Kidney epithelial cell (primary cell): ENCODE results near the gene STIMATE. TPM values are rescaled to one million over a fixed set of nuclear protein-coding genes. Genes with fewer than 3 reads are reported as not detected.
A peak's percentile ranks its signal among the peaks of the same experiment; 100 is the strongest.

Source experiments
- DNase-seq: peaks from one replicate; pipeline ENCODE4 v3.0.0-alpha.2; 2010; ENCODE audit warnings: low read depth
- H3K27me3 ChIP-seq: 2 replicates; pipeline ENCODE4 v1.6.0; 2011; ENCODE audit warnings: low read length; ENCODE audit not compliant: control insufficient read depth, insufficient read depth
- H3K36me3 ChIP-seq: 2 replicates; pipeline ENCODE4 v1.5.1; 2011; ENCODE audit warnings: low read length; ENCODE audit not compliant: control insufficient read depth, insufficient read depth
- H3K4me3 ChIP-seq: 2 replicates; pipeline ENCODE4 v1.5.1; 2011; ENCODE audit warnings: low read depth, mild to moderate bottlenecking, control low read depth, low read length
- total RNA-seq: library from RNA; depleted of rRNA; stranded (reverse); fragments of >200 nt; gene quantifications from 2 replicates; pipeline ENCODE4 v1.2.3, GENCODE V29; 2015
- TF ChIP-seq, protein P1 (sequence below): IDR thresholded peaks from 2 replicates; pipeline ENCODE4 v1.5.1; 2011; ENCODE audit warnings: mild to moderate bottlenecking, moderate library complexity, low read length, control low read depth, inconsistent platforms; ENCODE audit not compliant: insufficient read depth, poor library complexity, severe bottlenecking

Gene STIMATE
- total RNA-seq, 1 donor from 2014 or later, result 15.2 TPM

DNA sequence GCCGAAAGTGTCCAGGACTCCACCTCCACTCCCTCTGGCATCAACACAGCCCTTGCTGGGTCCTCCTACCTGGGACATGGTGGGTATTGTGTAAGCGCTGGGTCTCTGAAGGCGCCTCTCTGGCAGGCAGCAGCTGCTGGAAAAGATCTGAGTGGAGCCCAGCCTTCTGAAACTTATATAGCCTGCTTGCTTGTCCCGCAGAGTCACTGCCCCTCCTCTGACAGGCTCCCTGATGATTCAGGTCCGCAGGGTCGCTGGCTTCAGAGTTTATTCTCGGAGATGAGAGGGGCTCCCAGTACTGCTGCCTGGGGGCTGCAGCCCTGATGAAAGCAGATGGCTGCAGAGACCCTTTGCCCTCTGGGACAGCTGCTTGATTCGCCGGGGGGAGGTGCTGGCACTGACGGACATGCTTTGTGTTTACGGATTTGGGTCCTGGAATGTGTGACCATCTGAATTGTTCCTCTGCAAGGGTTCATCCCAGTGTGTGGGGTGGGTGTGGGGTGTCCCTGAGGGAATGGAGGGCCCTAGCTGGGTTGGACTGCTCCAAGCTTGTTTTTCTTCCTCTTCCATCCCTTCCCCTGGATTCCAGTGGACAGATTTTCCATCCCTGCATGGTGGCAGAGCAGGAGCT, 62.4 kb downstream of the STIMATE start, which contains the start of gene MUSTN1:
TSS of gene MUSTN1 (minus strand) at position 149 of the 631 bp plus-strand sequence. CDS start at position 78, 71 bp downstream.
- H3K27me3 ChIP-seq, result no peaks in the 10 kb centered on the region
- TF ChIP-seq, protein P1, sequence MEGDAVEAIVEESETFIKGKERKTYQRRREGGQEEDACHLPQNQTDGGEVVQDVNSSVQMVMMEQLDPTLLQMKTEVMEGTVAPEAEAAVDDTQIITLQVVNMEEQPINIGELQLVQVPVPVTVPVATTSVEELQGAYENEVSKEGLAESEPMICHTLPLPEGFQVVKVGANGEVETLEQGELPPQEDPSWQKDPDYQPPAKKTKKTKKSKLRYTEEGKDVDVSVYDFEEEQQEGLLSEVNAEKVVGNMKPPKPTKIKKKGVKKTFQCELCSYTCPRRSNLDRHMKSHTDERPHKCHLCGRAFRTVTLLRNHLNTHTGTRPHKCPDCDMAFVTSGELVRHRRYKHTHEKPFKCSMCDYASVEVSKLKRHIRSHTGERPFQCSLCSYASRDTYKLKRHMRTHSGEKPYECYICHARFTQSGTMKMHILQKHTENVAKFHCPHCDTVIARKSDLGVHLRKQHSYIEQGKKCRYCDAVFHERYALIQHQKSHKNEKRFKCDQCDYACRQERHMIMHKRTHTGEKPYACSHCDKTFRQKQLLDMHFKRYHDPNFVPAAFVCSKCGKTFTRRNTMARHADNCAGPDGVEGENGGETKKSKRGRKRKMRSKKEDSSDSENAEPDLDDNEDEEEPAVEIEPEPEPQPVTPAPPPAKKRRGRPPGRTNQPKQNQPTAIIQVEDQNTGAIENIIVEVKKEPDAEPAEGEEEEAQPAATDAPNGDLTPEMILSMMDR, result no peak
- no peaks in the 10 kb centered on the region for H3K36me3 ChIP-seq
- no peak for DNase-seq
- H3K4me3 ChIP-seq, result no peak within 1 kb of the TSS

DNA sequence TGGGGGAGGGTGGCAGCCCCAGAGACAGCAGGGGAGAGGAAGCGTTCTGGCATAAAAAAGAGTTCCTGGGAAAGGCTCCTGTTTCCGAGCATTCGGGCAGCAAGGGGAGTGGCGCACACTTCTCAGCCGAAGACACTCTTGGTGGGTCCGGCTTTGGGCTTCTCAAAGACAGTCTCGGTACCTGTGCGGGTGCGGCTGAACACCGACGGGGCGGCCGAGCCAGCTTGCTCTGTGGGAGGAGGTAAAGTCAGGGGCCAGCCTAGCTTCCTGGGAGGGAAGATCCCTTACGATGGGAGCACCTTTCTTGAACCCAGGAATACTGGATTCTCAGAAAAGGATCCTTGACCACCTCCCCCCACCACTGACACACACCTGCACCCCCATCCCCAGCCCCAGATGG, 64.1 kb downstream of the STIMATE start:
- H3K27me3 ChIP-seq, result no peaks in the 10 kb centered on the region
- no peak overlapping the region for H3K4me3 ChIP-seq
- TF ChIP-seq, protein P1, result no peak
- no peaks in the 10 kb centered on the region for H3K36me3 ChIP-seq
- DNase-seq, result no peak

DNA sequence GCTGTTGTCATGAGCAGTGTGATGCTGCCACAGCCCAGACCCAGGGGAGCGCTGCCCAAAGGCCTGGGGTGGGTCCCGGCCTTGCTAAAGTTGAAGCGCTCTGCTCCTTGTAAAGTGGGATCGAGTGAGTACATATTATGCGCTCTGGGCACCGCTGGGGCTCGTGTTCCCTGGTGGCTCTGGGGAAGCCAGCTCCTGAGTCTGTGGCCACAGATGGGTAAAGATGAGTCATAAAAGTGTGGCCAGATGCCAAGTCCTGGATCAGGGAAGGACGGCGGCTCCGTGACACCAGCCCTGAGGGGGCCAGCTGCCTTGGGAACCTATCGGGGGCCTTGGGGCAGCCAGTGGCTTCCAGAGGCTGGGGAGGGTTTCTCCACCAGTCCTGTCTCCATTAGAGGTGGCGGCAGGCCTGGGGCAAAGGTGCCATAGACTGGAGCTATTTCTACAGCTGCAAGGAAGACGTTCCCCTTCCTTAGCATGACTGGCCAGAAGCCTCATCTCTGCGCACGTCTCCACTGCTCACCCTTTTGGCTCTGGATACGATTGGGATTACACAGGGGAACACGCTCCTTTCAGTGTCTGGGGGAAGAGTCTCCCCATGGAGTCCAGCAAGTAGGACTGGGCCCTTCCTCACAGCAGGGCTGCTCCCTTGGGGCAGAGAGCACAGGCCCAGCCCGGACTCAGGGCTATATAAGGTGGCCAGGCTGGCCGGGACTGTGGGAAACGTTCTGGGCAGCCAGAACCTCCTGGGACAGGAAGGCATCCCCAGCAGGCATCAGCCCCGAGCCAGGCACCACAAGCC, 65.6 kb downstream of the STIMATE start:
- TF ChIP-seq, protein P1, result no peak
- peak; percentile 41 for DNase-seq
- Histone ChIP-seq H3K4me3 (no peak overlapping the region), H3K36me3 (no peaks in the 10 kb centered on the region), H3K27me3 (no peaks in the 10 kb centered on the region)

DNA sequence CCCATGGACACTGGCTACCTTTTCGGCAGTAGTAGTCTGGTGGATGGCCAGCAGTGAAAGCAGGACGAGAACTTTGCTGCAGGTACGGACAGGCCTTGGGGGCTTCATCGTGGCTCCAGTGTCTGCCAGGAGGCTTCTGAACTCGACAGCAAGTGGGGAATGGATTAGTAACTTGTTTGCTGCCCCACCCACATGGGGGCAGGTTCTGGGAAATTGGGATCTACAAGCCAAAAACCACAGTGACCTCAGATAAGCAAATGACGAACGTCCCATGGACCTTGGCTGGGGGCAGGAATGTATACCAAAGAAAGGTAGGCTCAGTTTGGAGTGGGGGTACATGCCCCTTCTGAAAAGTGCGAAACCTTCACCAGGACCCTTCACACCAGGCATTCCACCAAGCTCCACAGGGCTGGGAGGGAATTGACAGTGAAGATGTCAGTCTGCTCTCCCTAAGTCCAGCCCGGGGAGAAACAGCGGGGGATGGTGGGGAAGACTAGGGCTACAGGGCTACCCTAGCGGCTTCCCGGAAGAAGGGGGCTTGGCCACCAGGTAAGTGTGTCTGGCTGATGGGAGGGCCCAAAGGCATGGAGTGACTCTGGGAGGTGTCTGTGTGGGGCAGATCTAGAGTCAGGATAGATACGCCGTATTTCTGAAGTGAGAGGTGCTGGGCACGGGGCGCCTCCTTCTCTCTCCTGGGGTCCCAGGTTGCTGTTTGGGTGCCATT, 66.7 kb downstream of the STIMATE start, which contains the start of gene ITIH4:
TSS of gene ITIH4 (minus strand) at position 138 of the 724 bp plus-strand sequence. CDS start at position 108, 30 bp downstream.
- no peak for DNase-seq
- H3K4me3 ChIP-seq, result no peak within 1 kb of the TSS
- no peaks in the 10 kb centered on the region for H3K27me3 ChIP-seq
- H3K36me3 ChIP-seq, result no peaks in the 10 kb centered on the region
- TF ChIP-seq, protein P1, result no peak

DNA sequence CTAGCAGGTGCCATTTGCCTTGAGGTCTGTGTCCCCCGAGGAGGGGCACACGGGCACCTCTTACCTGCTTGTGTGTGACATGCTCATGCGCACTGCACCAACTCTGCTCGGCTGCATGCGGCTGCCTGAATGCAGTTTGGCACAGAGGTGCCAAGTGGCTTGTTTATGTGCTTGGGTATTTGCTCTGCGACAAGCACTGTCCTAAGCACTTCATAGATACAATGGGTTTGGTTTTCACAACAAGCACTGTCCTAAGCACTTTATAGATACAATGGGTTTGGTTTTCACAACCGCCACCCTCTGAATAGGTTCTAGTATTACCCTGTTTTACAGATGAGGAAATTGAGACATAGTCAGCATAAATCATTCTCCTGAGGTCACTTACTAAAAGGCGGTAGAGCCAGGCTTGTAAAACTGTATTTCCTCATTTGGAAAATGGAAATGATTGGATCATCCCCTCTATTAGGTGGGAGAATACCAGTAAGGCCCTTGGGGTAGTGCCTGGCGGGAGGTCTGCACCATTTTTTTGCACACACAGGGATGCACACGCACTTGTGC, 67.4 kb downstream of the STIMATE start:
- Histone ChIP-seq H3K36me3 (no peaks in the 10 kb centered on the region), H3K4me3 (no peak overlapping the region), H3K27me3 (no peaks in the 10 kb centered on the region)
- no peak for DNase-seq
- TF ChIP-seq, protein P1, result no peak
